Natural killer cell (primary cell): ENCODE results near the gene CSE1L. TPM values are rescaled to one million over a fixed set of nuclear protein-coding genes. Genes with fewer than 3 reads are reported as not detected.

Experiments
- ATAC-seq, 3 donors: fragments of 150-1000 bp in 2 of 3; fragments of 200-7000 bp in 1 of 3; cut with Tn5 transposase; 1 replicate in 1 of 3; 2 replicates in 2 of 3; pipeline ENCODE4 v1.10.0; 2021; ENCODE audit warnings: mild to moderate bottlenecking in 2 of 3, moderate library complexity in 2 of 3
- DNase-seq, 2 donors: peaks; one replicate each; pipeline versions ENCODE4 v3.0.0 to v3.0.0-alpha.2; 2013 to 2021; ENCODE audit warnings: mixed read lengths in 1 of 2
- H3K27ac ChIP-seq: one replicate; pipeline ENCODE4 v1.5.1; 2013; ENCODE audit warnings: mild to moderate bottlenecking, low read length
- H3K27me3 ChIP-seq: one replicate; pipeline ENCODE4 v1.6.1; 2013; ENCODE audit warnings: low read length; ENCODE audit not compliant: control insufficient read depth, insufficient read depth
- H3K36me3 ChIP-seq: one replicate; pipeline ENCODE4 v1.6.1; 2013; ENCODE audit warnings: low read length; ENCODE audit not compliant: control insufficient read depth, insufficient read depth
- H3K4me1 ChIP-seq: one replicate; pipeline ENCODE4 v1.6.1; 2013; ENCODE audit warnings: low read length; ENCODE audit not compliant: control insufficient read depth, insufficient read depth
- H3K4me3 ChIP-seq: one replicate; pipeline ENCODE4 v1.5.1; 2013; ENCODE audit warnings: low read length
- H3K9me3 ChIP-seq: one replicate; pipeline ENCODE4 v1.6.1; 2013; ENCODE audit warnings: low read length; ENCODE audit not compliant: control insufficient read depth, insufficient read depth
- H3K27ac Mint-ChIP-seq, 2 donors: one replicate each; pipeline ENCODE4 v1.8.0; 2022; ENCODE audit warnings: mild to moderate bottlenecking in 2 of 2, mixed read lengths in 2 of 2, moderate library complexity in 1 of 2
- H3K27me3 Mint-ChIP-seq, 2 donors: one replicate each; pipeline ENCODE4 v1.8.0; 2022; ENCODE audit warnings: low read depth in 2 of 2, mixed read lengths in 2 of 2
- H3K36me3 Mint-ChIP-seq: one replicate; pipeline ENCODE4 v1.8.0; 2022; ENCODE audit warnings: mixed read lengths
- H3K4me1 Mint-ChIP-seq, 2 donors: one replicate each; pipeline ENCODE4 v1.8.0; 2022; ENCODE audit warnings: mixed read lengths in 2 of 2
- H3K4me3 Mint-ChIP-seq: one replicate; pipeline ENCODE4 v1.8.0; 2022; ENCODE audit warnings: mild to moderate bottlenecking, moderate library complexity, mixed read lengths
- H3K9me3 Mint-ChIP-seq, 2 donors: one replicate each; pipeline ENCODE4 v1.8.0; 2022; ENCODE audit warnings: mixed read lengths in 2 of 2
- CTCF ChIP-seq: fragments of 200-600 bp; IDR thresholded peaks from one replicate; pipeline ENCODE4 v1.8.0; 2022; ENCODE audit warnings: antibody characterized with exemption
- WGBS: methylation state at CpG from one replicate; pipeline ENCODE4 v1.1.7; 2013; ENCODE audit warnings: missing lambda C conversion rate; ENCODE audit not compliant: insufficient coverage; 5-methylcytosine and 5-hydroxymethylcytosine counted together
- intact Hi-C: fragments of 100-400 bp; cut with micrococcal nuclease; formaldehyde crosslinking; loops from one replicate; pipeline ENCODE4 v1.14.2; 2022
- total RNA-seq, 4 donors: library from RNA; stranded (reverse); fragments of 120-200 nt in 1 of 4; gene quantifications; one replicate each; pipeline versions ENCODE4 v1.2.3 to v1.2.4, GENCODE V29; 2013 to 2022

Gene CSE1L
- total RNA-seq, 3 donors from 2014 or later (not counting 1 experiment from before 2014, with no cell fraction given), result 24.6 to 29.5 (median 25.8) TPM

- Mint-ChIP-seq H3K27ac (no peak overlapping the region), H3K4me1 (peaks cover 29 to 37% of the 10 kb centered on the region in 2 donors)
- TF ChIP-seq CTCF, result no peak
Measured at GRCh38 chr20:49106328-49106727, 60.2 kb downstream of the CSE1L start.

GRCh38 chr20:49110767-49111694, 64.9 kb downstream of the CSE1L start:
- Histone ChIP-seq H3K4me1 (no peaks in the 10 kb centered on the region), H3K36me3 (peaks cover 30% of the 10 kb centered on the region), H3K27ac (no peak overlapping the region), H3K9me3 (no peaks in the 10 kb centered on the region), H3K4me3 (no peak overlapping the region), H3K27me3 (no peaks in the 10 kb centered on the region)
- Mint-ChIP-seq H3K9me3 (no peaks in the 10 kb centered on the region), H3K4me1 (peaks cover 5 to 12% of the 10 kb centered on the region in 2 donors), H3K4me3 (no peak overlapping the region), H3K36me3 (peaks cover 6% of the 10 kb centered on the region), H3K27me3 (no peaks in the 10 kb centered on the region), H3K27ac (peak overlapping the region; percentile 34 to 65)
- 92% methylated on average over 6 of the region's 6 CpGs for WGBS
- intact Hi-C loops, result no loop called here
- no peak for TF ChIP-seq CTCF
- ATAC-seq (no peak), DNase-seq (no peak)

More at GRCh38 chr20:49106328-49106727, 60.2 kb downstream of the CSE1L start:
- Mint-ChIP-seq H3K36me3 (no peaks in the 10 kb centered on the region), H3K9me3 (no peaks in the 10 kb centered on the region), H3K4me3 (no peak overlapping the region), H3K27me3 (no peaks in the 10 kb centered on the region)
- Histone ChIP-seq H3K4me3 (no peak overlapping the region), H3K9me3 (no peaks in the 10 kb centered on the region), H3K4me1 (peaks cover 13% of the 10 kb centered on the region), H3K27me3 (no peaks in the 10 kb centered on the region), H3K27ac (no peak overlapping the region), H3K36me3 (peaks cover 16% of the 10 kb centered on the region)
- intact Hi-C loops, result no loop called here
- ATAC-seq (no peak), DNase-seq (no peak)
- WGBS, result 98% methylated on average over 6 of the region's 6 CpGs

- Mint-ChIP-seq H3K9me3 (no peaks in the 10 kb centered on the region), H3K4me1 (peaks cover 5% of the 10 kb centered on the region in 2 donors), H3K27me3 (no peaks in the 10 kb centered on the region), H3K4me3 (no peak overlapping the region), H3K36me3 (peaks cover 6% of the 10 kb centered on the region), H3K27ac (no peak overlapping the region)
- no peaks in the 10 kb centered on the region for H3K27me3 ChIP-seq
- H3K4me3 ChIP-seq, result no peak overlapping the region
- 97% methylated on average over 15 of the region's 15 CpGs for WGBS
- H3K36me3 ChIP-seq, result peaks cover 45% of the 10 kb centered on the region
- no peaks in the 10 kb centered on the region for H3K9me3 ChIP-seq
- DNase-seq (no peak), ATAC-seq (no peak)
- intact Hi-C loops, result no loop called here
- TF ChIP-seq CTCF, result no peak
- no peak overlapping the region for H3K27ac ChIP-seq
- H3K4me1 ChIP-seq, result no peaks in the 10 kb centered on the region
Measured at GRCh38 chr20:49112596-49113274, 66.6 kb downstream of the CSE1L start.
